Gastroesophageal sphincter (tissue), 4 donors: ENCODE data around the gene GPRASP2. TPM values are rescaled to one million over a fixed set of nuclear protein-coding genes. Genes with fewer than 3 reads are reported as not detected.

Source experiments
- ATAC-seq: fragments of 150-250 bp; one replicate; pipeline ENCODE4 v1.9.1; 2016; ENCODE audit warnings: mild to moderate bottlenecking, moderate library complexity
- H3K27ac ChIP-seq, 4 donors: fragments of 200-600 bp; sonication (generic) in 3 of 4; 1 replicate in 3 of 4; 2 replicates in 1 of 4; pipeline ENCODE4 v1.5.1; 2016 to 2019
- H3K27me3 ChIP-seq: fragments of 200-600 bp; sonication (generic); one replicate; pipeline ENCODE4 v1.5.1; 2019
- H3K36me3 ChIP-seq, 2 donors: fragments of 200-600 bp; sonication (generic); one replicate each; pipeline ENCODE4 v1.5.1; 2019; ENCODE audit warnings: control low read depth in 1 of 2
- H3K4me1 ChIP-seq, 3 donors: fragments of 200-600 bp; sonication (generic); 1 replicate in 2 of 3; 2 replicates in 1 of 3; pipeline ENCODE4 v1.5.1; 2016 to 2019; ENCODE audit warnings: control low read depth in 2 of 3
- H3K4me3 ChIP-seq, 2 donors: fragments of 200-600 bp; sonication (generic); one replicate each; pipeline ENCODE4 v1.5.1; 2019; ENCODE audit warnings: mild to moderate bottlenecking in 1 of 2, moderate library complexity in 1 of 2
- H3K9me3 ChIP-seq, 3 donors: fragments of 200-600 bp; sonication (generic); one replicate each; pipeline ENCODE4 v1.5.1; 2017 to 2019; ENCODE audit warnings: control low read depth in 2 of 3
- EP300 ChIP-seq: sonication (generic); formaldehyde crosslinking; IDR thresholded peaks from one replicate; pipeline ENCODE4 v1.6.1; 2017; ENCODE audit warnings: antibody characterized with exemption, mild to moderate bottlenecking
- POLR2A ChIP-seq, 2 donors: fragments of 450-650 bp; IDR thresholded peaks; one replicate each; pipeline ENCODE4 v1.6.1; 2017; ENCODE audit warnings: antibody characterized with exemption in 2 of 2, mild to moderate bottlenecking in 2 of 2, moderate library complexity in 1 of 2
- POLR2AphosphoS5 ChIP-seq: sonication (generic); formaldehyde crosslinking; IDR thresholded peaks from one replicate; pipeline ENCODE4 v1.6.1; 2017; ENCODE audit warnings: antibody characterized with exemption
- whole genome bisulfite sequencing, 2 donors: methylation state at CpG; one replicate each; pipeline ENCODE4 v1.1.5; 2018; ENCODE audit warnings: low coverage in 1 of 2; 5-methylcytosine and 5-hydroxymethylcytosine counted together
- small RNA-seq, 4 donors: library from RNA; depleted of rRNA; stranded (forward); fragments of <200 nt; gene quantifications; one replicate each; pipeline ENCODE3, GENCODE V24; 2016
- total RNA-seq, 4 donors: library from RNA; depleted of rRNA; stranded (reverse); fragments of >200 nt; gene quantifications; one replicate each; pipeline ENCODE4 v1.1.0, GENCODE V29; 2016
- TF ChIP-seq, protein P1 (sequence below), 4 experiments: fragments of 200-600 bp in 2 of 4; fragments of 450-650 bp in 2 of 4; sonication (generic) in 1 of 4; IDR thresholded peaks; one replicate each; pipeline ENCODE4 v1.5.1; 2017 to 2019; ENCODE audit warnings: antibody characterized with exemption in 4 of 4, mild to moderate bottlenecking in 2 of 4, moderate library complexity in 2 of 4

GPRASP2 gene
- total RNA-seq, 4 donors from 2014 or later = 12.6 to 14.3 (median 13.4) TPM

DNA sequence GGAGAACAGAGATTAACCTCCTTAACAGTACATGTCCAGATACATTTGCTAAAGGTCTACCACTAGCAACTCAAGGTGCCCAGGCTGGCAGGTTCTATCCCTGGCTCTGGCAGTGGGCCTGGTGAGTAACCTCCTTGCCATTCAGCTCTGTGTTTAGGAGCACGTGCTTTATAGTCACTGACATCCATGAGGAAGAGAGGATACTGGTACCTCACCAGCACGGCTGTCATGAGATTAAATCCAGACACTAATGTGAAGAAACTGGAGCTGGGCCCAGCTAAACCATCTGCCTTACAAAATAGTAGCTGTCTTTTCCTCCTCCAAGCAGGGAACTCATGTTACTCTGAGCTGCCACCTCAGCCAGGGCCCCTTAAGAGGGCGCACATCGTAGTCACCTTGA, 53.6 kb downstream of the GPRASP2 start:
- Histone ChIP-seq H3K4me1 (peaks cover 0 to 10% (median 0%) of the 10 kb centered on the region in 3 donors), H3K27me3 (no peaks in the 10 kb centered on the region), H3K9me3 (no peaks in the 10 kb centered on the region), H3K36me3 (no peaks in the 10 kb centered on the region), H3K27ac (peak overlapping the region in 2 of 4 donors; percentile 19 to 34), H3K4me3 (no peak overlapping the region)
- 0 to 34% methylated on average over 1 to 3 of the region's 4 CpGs for whole genome bisulfite sequencing, 2 donors
- TF ChIP-seq, protein P1, sequence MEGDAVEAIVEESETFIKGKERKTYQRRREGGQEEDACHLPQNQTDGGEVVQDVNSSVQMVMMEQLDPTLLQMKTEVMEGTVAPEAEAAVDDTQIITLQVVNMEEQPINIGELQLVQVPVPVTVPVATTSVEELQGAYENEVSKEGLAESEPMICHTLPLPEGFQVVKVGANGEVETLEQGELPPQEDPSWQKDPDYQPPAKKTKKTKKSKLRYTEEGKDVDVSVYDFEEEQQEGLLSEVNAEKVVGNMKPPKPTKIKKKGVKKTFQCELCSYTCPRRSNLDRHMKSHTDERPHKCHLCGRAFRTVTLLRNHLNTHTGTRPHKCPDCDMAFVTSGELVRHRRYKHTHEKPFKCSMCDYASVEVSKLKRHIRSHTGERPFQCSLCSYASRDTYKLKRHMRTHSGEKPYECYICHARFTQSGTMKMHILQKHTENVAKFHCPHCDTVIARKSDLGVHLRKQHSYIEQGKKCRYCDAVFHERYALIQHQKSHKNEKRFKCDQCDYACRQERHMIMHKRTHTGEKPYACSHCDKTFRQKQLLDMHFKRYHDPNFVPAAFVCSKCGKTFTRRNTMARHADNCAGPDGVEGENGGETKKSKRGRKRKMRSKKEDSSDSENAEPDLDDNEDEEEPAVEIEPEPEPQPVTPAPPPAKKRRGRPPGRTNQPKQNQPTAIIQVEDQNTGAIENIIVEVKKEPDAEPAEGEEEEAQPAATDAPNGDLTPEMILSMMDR (IDR thresholded peaks at IDR 0.05) = no peak
- TF ChIP-seq POLR2AphosphoS5 = no peak
- TF ChIP-seq POLR2A (IDR thresholded peaks at IDR 0.05) = no peak
- no peak for TF ChIP-seq EP300
- no peak for ATAC-seq

DNA sequence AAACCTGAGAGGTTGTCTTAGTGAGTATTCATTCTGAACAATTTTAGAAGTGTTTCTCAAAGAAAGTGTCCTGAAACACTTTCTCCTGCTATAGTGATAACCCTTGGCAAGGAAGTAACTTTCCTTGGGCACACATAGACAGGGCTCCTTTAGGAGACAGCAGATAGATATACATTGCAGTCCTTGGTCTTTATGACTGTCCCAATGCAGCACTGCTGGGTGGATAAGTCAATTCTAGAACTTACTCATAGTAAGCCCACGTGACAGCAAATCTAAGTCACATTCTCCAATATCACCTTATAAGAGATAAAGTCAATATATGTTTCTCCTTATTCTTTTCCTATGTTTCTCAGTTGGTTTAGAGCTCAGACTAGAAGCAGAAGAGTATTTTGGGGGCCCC, 55.0 kb downstream of the GPRASP2 start:
- 86 to 100% methylated on average over 1 of the region's 1 CpG for WGBS, 2 donors
- Histone ChIP-seq H3K27me3 (no peaks in the 10 kb centered on the region), H3K4me3 (no peak overlapping the region), H3K9me3 (no peaks in the 10 kb centered on the region), H3K36me3 (no peaks in the 10 kb centered on the region), H3K4me1 (peaks cover 0 to 10% (median 0%) of the 10 kb centered on the region in 3 donors), H3K27ac (no peak overlapping the region)
- TF ChIP-seq, protein P1 (IDR thresholded peaks at IDR 0.05) = no peak
- TF ChIP-seq POLR2AphosphoS5 = no peak
- no peak for TF ChIP-seq EP300
- TF ChIP-seq POLR2A (IDR thresholded peaks at IDR 0.05) = no peak
- no peak for ATAC-seq

Small RNA genes lying within 50 kb of the gene (small RNA-seq; reads per million reads assigned to genes)
- gene RNU6-589P = 0 reads per million in 4 donors

Other genes starting within 250 kb of the GPRASP2 start
- not detected for gene TCP11X2, start 240.6 kb upstream of the GPRASP2 start, total RNA-seq
- 1 to 10 TPM in 1 of 4 donors, not detected in 3; 2.0 TPM for gene TMSB15A, start 195.7 kb upstream of the GPRASP2 start, total RNA-seq
- 10 to 100 TPM in 3 of 4 donors, 1 to 10 TPM in 1; 4.6 to 16.4 (median 10.7) TPM for gene ARMCX5, start 112.9 kb upstream of the GPRASP2 start, total RNA-seq
- 10 to 100 TPM; 10.8 to 33.8 (median 22.0) TPM for gene GPRASP1, start 61.0 kb upstream of the GPRASP2 start, total RNA-seq
- 1 to 10 TPM; 4.8 to 5.9 (median 5.0) TPM for gene GPRASP3, start 8.3 kb downstream of the GPRASP2 start, total RNA-seq
- gene RAB40AL, start 224.8 kb downstream of the GPRASP2 start, total RNA-seq = 1 to 10 TPM in 2 of 4 donors, under 1 TPM in 1, not detected in 1; 0.62 to 2.0 (median 1.4) TPM